A673 (cell line): ENCODE measurements around the gene DNAAF5.

Source experiments
- EZH2 ChIP-seq: fragments of 200-600 bp; sonication (generic); IDR thresholded peaks from 2 replicates; pipeline ENCODE4 v1.6.1; 2017; ENCODE audit warnings: borderline replicate concordance, low read depth, mild to moderate bottlenecking, mixed read lengths, antibody characterized with exemption, low read length; ENCODE audit not compliant: poor library complexity, severe bottlenecking
- TF ChIP-seq, protein P1 (sequence below): fragments of 300-800, 200-600 bp; sonication (generic); conservative IDR thresholded peaks from 2 replicates; pipeline ENCODE4 v1.5.1; 2017; ENCODE audit warnings: low read depth, mild to moderate bottlenecking, antibody characterized with exemption, low read length, moderate library complexity, mixed read lengths

- TF ChIP-seq, protein P1, sequence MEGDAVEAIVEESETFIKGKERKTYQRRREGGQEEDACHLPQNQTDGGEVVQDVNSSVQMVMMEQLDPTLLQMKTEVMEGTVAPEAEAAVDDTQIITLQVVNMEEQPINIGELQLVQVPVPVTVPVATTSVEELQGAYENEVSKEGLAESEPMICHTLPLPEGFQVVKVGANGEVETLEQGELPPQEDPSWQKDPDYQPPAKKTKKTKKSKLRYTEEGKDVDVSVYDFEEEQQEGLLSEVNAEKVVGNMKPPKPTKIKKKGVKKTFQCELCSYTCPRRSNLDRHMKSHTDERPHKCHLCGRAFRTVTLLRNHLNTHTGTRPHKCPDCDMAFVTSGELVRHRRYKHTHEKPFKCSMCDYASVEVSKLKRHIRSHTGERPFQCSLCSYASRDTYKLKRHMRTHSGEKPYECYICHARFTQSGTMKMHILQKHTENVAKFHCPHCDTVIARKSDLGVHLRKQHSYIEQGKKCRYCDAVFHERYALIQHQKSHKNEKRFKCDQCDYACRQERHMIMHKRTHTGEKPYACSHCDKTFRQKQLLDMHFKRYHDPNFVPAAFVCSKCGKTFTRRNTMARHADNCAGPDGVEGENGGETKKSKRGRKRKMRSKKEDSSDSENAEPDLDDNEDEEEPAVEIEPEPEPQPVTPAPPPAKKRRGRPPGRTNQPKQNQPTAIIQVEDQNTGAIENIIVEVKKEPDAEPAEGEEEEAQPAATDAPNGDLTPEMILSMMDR: no peak
- no peak for TF ChIP-seq EZH2
Measured at GRCh38 chr7:832167-832967, 105.9 kb downstream of the DNAAF5 start, which contains the start of gene SUN1.
